Left hindlimb (tissue), 1 donor: ENCODE data around the gene TEKTIP1.

Experiments used
- DNase-seq: peaks from one replicate; pipeline ENCODE4 v3.0.0-alpha.2; 2018

The TEKTIP1 gene

DNA sequence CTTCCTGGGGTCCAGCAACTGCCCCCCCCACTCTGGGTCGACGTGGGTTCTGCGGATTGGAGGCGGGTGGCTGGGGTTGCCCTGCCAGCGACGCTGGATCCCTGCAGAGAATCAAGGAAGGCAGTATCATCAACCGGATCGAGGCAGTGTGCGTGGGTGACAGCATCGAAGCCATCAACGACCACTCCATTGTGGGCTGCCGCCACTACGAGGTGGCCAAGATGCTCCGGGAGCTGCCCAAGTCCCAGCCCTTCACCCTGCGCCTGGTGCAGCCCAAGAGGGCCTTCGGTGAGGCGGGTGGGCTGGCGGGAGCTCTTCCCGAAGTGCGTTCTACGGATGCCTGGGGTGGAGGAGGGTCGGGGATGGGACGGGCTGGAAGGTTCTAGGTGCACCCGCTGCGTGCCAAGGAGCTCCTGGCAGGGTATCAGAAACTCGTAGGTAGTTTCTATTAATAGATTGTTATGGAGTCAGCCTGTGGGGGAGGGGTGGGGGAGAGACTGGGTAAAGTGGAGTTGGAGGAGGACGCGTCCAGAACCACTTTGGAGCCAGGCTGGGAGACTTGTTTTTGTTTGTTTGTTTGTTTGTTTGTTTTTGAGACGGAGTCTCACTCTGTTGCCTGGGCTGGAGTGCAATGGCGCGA, 47.9 kb downstream of the TEKTIP1 start:
- no peak for DNase-seq

DNA sequence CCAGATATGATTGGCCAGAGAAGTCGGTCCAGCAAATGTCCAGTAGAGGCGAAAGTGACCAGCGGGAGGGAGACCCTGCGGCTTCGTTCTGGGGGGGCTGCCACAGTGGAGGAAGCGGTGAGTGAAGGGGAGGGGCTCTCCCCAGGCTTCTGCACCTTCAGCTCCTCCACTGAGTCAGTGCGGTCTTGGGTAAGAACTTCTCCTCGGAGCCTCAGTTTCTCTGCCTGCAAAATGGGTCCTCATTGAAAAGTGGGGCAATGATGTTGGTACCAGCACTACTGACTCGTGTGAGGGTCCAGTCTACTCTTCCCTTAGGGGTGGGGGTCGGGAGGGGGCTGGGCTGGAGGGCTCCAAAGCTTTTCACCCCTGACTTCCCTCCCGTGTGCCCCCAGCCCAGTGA, 50.5 kb downstream of the TEKTIP1 start:
- DNase-seq: no peak

DNA sequence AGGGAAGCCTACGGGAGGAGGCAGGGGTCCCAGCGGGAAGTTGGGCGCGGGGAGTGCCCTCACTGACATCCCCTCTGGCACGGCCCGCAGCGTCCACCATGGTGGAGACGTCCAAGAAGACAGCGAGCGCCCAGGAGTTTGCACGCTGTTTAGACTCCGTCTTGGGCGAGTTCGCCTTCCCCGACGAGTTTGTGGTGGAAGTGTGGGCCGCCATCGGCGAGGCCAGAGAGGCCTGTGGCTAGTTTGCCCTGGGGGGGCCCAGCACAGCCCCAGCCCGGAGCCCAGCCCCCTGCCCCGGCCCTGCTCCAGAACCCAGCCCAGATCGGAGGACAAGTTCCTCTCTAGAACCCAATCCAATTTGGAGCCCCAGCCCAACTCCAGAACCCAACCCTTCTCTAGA, 51.0 kb downstream of the TEKTIP1 start:
- no peak for DNase-seq

DNA sequence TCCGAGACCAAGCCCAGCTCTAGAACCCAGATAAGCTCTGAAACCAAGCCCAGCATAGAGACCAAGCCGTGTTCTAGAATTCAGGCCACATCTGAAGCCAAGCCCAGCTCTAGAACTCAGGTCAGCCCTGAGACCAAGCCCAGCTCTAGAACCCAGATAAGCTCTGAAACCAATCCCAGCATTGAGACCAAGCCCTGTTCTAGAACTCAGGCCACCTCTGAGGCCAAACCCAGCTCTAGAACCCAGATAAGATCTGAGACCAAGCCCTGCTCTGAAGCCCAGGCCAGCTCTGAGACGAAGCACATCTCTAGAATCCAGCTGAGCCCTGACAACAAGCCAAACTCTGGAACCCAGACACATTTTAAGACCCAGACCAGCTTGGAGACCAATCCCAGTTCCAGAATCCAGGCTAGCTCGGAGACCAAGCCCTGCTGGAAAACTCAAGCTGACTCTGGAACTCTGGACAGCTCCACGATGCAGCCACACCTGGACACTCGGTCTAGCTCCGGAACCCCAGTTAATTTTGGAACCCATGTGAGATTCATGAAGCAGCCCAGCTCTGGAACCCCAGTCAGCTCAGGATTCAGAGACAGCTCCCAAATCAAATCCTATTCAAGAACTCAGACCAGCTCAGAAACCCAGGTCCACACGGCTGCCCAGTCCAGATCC, 52.2 kb downstream of the TEKTIP1 start:
- no peak for DNase-seq

DNA sequence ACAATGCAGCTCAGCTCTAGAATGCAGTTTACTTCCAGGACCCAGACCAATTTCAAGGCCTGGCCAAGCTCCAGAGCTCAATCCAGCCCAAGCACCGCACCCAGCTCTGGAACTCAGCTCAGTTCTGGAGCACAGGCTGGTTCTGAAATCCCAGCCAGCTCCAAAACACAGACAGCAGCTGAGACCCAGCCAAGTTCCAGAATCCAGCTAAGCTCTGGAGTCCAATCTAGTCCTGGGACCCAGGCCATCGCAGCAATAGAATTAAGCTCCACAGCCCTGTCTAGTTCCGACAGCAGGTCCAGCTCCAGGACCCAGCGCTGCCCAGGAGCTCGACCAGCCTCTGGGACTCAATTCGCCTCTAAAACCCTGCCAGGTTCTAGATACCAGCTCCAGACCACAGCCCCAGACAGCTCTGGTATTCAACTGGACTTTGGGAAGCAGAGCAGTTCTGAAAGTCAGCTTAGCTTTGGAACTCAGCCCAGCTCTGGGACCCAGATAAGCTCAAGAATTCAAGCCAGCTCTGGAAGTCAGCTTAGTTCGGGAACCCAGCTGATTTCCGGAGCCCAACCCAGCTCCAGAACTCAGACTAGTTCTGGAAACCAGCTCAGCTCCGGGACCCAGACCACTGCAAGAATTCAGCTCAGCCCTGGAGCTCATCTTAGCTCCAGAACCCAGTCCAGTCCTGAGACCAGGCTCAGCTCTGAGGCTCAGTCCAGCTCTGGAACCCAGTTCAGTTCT, 53.1 kb downstream of the TEKTIP1 start:
- DNase-seq: no peak

DNA sequence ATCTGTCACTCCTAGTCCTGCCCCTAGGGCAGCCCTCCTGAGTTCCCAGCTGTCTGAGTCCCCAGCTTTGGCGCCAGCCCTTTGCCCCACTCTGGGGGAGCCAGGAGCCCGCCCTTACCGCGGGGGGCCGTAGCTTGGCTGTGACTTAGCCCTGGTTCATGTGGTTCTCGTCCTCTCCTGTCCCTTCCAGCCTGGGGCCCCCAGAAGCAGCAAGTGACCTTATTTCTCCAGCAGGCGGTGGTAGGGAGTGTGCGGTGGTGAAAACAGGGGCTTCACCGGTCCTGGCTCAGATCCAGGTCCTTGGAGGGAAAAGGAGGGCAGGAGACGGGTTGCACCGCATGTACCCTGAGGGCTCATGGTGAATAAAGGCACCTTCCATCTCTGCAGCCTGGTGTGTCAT, 54.2 kb downstream of the TEKTIP1 start:
- DNase-seq: no peak
